GM18498 (cell line): ENCODE results near the gene ZNF280D.
"Not testable (repeated sequence)": the region's sequence is repeated elsewhere in the genome, so short reads cannot be mapped to it uniquely, and the experiment has no call there.

Experiments
- ATAC-seq: cut with Tn5 transposase; IDR thresholded peaks from one replicate; pipeline ENCODE4 v1.9.1; 2021; ENCODE audit warnings: mild to moderate bottlenecking, moderate library complexity; ENCODE audit not compliant: unreplicated experiment

ZNF280D gene, protein sequence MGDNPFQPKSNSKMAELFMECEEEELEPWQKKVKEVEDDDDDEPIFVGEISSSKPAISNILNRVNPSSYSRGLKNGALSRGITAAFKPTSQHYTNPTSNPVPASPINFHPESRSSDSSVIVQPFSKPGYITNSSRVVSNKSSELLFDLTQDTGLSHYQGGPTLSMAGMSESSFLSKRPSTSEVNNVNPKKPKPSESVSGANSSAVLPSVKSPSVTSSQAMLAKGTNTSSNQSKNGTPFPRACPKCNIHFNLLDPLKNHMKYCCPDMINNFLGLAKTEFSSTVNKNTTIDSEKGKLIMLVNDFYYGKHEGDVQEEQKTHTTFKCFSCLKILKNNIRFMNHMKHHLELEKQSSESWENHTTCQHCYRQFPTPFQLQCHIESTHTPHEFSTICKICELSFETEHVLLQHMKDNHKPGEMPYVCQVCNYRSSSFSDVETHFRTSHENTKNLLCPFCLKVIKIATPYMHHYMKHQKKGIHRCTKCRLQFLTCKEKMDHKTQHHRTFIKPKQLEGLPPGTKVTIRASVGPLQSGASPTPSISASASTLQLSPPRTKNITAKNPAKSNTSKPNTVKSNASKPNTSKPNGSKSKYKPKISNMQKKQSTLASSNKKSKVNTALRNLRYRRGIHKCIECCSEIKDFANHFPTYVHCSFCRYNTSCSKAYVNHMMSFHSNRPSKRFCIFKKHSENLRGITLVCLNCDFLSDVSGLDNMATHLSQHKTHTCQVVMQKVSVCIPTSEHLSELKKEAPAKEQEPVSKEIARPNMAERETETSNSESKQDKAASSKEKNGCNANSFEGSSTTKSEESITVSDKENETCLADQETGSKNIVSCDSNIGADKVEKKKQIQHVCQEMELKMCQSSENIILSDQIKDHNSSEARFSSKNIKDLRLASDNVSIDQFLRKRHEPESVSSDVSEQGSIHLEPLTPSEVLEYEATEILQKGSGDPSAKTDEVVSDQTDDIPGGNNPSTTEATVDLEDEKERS

GRCh38 chr15:56733136-56734012 lies at the start of gene ZNF280D:
Gene ZNF280D, minus strand, starts transcription at chr15:56733509. Its CDS starts 26,400 bp downstream, at chr15:56707109.
- ATAC-seq = peak; percentile 86

GRCh38 chr15:56782306-56782705 lies 49.0 kb upstream of the ZNF280D start:
- ATAC-seq = no peak

GRCh38 chr15:56781666-56782065 lies 48.4 kb upstream of the ZNF280D start:
- no peak for ATAC-seq

- ATAC-seq = not testable (repeated sequence)
Observed at GRCh38 chr15:56780102-56780725, 46.9 kb upstream of the ZNF280D start.

GRCh38 chr15:56779449-56779848 lies 46.1 kb upstream of the ZNF280D start:
- ATAC-seq = not testable (repeated sequence)

GRCh38 chr15:56778761-56779160 lies 45.5 kb upstream of the ZNF280D start:
- no peak for ATAC-seq

DNA sequence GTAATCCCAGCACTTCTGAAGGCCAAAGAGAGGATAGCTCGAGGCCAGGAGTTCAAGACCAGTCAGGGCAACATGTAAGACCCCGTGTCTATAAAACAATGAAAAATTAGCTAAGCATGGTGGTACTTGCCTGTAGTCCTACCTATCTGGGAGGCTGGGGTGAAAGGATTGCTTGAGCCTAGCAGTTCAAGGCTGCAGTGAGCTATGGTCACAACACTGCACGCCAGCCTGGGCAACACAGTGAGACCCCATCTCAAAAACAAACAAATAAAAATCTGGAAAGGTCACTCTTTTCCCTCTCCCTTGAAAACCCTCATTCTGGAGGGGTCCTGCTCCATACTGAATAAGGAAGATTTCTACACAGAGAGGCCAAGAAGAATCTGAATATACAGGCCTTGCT lies 43.5 kb upstream of the ZNF280D start:
- no peak for ATAC-seq

DNA sequence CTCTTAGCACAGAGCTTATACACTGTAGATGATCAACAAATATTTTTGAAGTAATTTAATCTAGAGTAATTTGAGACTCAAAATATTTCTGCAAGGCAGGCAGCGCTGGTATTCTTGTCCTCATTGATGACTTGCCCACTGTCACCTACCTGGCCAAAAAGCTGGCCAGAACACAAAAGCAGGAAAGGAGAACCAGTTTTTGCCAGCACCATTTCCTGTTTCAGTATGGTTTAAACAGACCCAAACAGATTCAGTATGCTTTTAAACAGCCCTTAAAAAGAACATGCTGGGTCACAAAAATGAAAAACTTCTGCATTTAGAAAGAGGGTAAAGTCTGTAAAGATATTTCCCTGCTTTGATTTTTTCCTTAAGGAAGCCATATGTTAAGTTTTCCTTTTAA lies 42.3 kb upstream of the ZNF280D start:
- no peak for ATAC-seq

- ATAC-seq = no peak
Observed at GRCh38 chr15:56774356-56774755, 41.0 kb upstream of the ZNF280D start.

- ATAC-seq = no peak
Observed at GRCh38 chr15:56772868-56773639, 39.7 kb upstream of the ZNF280D start.

DNA sequence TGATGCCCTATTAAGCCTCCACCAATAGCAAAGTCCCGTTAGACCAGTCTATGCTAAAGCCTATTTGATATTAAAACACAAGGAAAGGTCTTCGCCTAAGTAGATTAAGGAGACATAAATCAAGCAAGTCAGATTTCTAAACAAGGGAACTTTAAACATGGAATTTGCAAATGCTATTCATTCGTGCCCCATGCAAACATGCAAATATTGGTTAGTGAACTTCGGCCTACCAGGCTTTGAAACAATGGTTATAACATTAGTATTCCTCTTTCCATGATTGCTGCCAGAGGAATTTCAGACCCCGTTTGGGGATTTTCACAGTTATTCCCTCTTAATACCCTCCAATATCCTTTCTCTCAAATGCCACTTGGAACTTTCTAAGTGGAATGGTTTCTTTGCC lies 36.9 kb upstream of the ZNF280D start:
- ATAC-seq = no peak

DNA sequence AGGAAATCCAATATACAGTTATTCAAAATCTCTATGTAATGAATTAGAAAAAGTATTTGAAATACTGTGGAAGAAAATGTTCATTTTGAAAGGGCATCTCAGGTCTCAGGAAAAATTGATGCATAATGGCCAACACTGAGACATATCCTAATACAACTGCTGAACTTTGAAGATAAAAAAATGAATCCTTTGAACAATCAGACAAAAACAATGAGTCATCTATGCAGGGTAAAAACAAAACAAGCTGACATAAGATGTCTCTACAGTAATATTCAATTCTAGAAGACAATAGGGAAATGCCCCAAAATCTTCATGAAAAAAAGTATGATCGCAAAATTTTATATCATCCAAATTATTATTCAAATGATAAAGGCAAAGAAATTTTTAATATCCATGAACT lies 34.0 kb upstream of the ZNF280D start:
- no peak for ATAC-seq

DNA sequence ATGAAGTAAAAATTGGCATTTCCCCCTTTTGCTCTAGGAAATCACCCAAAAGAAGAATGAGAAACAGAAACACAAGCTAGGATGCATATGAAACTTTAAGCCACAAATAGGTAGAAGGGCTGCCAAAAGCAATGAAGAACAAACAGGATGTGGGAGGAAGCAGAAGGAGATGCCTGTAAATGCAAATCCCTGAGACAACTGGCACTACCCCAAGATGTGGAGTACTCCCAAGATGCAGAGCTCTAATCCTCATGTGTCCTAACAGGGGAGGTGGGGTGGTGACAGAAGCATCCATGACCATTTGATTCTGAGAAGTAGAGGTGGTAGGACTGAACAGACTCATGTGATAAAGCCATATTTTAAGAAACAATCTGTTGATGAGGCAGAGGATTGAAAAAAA lies 31.9 kb upstream of the ZNF280D start:
- ATAC-seq = no peak

DNA sequence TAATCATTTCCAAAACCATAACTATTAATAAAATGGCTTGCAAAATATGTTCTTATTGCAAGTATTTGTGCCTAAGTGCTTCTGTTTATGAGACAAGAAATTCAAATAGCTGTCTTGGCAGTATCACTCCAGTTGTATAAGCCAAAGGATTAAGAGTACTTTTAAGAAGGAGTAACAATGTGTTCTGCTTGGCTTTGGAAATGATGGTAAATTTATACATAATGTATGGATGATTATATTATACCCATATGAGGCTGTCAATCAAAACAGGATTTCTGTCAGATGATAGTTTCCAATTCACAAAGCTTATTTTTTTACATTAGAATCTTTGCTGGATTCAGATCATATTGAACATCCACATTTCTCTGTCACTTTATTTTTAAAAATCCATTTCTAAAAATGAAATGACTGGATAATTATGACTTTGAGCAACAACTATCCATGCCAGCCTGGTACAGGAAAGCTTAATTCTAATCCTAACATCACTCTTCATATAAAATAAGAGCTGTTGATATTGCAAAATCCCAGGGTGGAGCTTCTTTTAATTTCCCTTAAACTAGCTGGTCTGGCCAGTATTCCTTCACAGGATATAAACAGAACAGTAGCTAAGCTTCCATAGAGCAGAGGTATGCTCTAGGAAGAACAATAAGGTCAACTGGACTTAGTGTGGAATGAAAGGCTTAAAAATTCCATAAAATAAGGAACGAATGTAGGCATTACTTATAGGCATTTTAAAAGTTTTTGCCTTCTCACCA lies 30.0 kb upstream of the ZNF280D start:
- ATAC-seq = no peak

GRCh38 chr15:56760186-56760585 lies 26.9 kb upstream of the ZNF280D start:
- ATAC-seq = no peak

DNA sequence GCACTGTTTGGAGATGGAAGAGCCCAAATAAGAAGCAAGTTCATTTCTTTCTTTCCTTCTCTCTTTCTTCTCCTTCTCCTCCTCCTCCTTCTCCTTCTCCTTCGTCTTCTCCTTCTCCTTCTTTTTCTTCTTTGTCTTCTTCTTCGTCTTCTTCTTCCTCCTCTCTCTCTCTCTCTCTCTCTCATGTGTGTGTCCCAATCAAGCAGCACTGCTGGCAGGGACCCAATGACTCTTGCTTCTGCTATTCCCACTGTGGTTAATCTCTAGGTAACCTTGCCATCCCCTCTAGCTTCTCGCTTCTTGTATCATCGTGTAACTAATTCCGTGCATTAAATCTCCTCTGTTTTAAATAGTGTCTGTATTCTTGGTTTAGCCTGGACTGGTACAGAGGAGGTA lies 26.1 kb upstream of the ZNF280D start:
- ATAC-seq = no peak

GRCh38 chr15:56758770-56759449 lies 25.6 kb upstream of the ZNF280D start:
- no peak for ATAC-seq

DNA sequence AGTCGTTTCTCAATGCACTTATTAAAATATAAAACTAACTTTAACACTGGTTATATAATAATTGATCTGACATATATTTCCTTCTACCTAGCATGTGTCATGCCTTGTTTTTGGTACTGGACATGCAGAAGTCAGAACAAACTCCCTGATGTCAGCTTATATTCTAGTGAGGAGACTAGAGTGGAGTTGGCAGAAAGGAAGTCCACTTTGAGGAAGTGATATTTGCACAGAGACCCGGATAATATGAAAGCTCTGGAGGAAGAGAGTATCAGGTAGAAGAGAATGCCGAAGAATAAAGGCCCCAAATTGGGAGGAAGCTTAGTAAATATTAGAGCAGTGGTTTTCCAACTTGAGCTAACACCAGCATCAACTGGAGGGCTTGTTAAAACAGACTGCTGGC lies 24.6 kb upstream of the ZNF280D start:
- no peak for ATAC-seq
